Measurements from ENCODE around the gene ATP2A3.
A peak's percentile ranks its signal among the peaks of the same experiment; 100 is the strongest.

ATP2A3 gene

DNA sequence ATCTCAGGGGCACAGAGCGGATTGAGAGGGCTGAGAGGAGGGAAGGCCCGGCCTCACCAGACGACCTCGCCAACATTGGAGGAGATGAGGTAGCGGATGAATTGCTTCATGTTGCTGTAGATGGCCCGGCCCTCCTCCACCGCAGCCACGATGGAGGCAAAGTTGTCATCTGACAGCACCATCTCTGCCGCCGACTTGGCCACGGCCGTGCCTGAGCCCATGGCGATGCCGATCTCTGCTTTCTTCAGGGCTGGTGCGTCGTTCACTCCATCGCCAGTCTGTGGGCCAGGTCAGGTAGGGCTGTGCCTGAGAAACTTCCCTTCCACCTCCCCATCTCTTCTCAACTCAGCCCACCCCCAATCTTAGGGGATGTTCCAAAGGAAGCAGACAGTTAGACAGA is 26.9 kb downstream of the ATP2A3 start:
- DNase-seq (ENCODE audit: insufficient read length, low spot score) (no peak), FAIRE-seq (no peak)
- TF ChIP-seq SPI1 (IDR thresholded peaks at IDR 0.05; ENCODE audit: low read depth, low read length): no peak
- TF ChIP-seq POLR2A (IDR thresholded peaks at IDR 0.05; ENCODE audit: low read depth, low read length): no peak
- TF ChIP-seq POLR2AphosphoS5 (IDR thresholded peaks at IDR 0.05; ENCODE audit: low read depth, low read length): no peak

DNA sequence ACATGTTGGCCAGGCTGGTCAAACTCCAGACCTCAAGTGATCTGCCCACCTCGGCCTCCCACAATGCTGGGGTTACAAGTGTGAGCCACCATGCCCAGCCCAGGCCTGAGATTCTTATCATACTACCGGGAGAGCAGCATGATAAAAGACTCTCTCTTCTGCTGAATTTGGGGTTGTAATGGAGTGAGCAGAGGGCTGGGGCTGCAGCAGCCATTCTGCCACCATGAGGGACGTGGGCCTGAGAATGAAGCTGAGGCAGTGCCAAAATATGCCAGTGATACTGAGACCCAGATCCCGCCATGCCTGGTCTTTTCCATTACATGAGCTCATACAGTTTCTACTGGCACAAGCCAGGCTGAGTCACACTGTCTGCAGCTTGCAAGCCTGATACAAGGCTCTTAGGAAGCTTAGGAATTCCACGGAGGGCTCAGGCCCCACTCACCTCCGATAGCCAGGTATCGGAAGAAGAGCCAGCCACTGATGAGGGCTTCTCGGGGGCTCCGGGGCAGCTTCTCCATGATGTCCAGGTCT is 28.3 kb downstream of the ATP2A3 start:
- no peak for TF ChIP-seq SPI1 (IDR thresholded peaks at IDR 0.05; ENCODE audit: low read depth, low read length)
- TF ChIP-seq POLR2AphosphoS5 (IDR thresholded peaks at IDR 0.05; ENCODE audit: low read depth, low read length): no peak
- TF ChIP-seq TAF1 (IDR thresholded peaks at IDR 0.05; ENCODE audit: low read depth, low read length): no peak
- no peak for TF ChIP-seq PAX5 (IDR thresholded peaks at IDR 0.05; ENCODE audit: insufficient read depth, low read length, severe bottlenecking)
- TF ChIP-seq POU2F2 (IDR thresholded peaks at IDR 0.05; ENCODE audit: low read depth, low read length): no peak
- TF ChIP-seq POLR2A (IDR thresholded peaks at IDR 0.05; ENCODE audit: low read depth, low read length): no peak
- FAIRE-seq (no peak), DNase-seq (ENCODE audit: insufficient read length, low spot score) (no peak)

DNA sequence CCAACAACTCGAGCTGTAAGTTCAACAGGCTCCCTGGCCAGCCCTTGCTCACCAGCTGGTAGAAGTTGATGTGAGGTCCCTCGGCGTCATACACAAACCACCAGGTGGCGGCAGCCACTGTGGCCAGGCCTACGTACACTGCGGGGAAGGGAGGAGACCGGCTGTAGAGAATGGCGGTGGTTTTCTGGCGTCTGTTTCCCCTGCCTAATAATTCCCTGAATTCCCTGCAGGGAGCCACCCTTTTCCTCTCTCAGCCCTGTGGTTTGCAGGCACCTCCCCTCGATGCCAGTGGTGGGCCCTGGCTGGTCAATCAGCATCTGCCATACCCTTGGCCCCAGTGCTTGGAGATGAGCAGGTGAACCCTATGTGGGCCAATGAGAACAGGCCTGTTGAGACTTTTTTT is 29.1 kb downstream of the ATP2A3 start:
- DNase-seq (ENCODE audit: insufficient read length, low spot score) (peak; percentile 71), FAIRE-seq (peak; percentile 56)
- TF ChIP-seq POU2F2 (IDR thresholded peaks at IDR 0.05; ENCODE audit: low read depth, low read length) (no peak), PAX5 (IDR thresholded peaks at IDR 0.05; ENCODE audit: insufficient read depth, low read length, severe bottlenecking) (no peak), POLR2AphosphoS5 (IDR thresholded peaks at IDR 0.05; ENCODE audit: low read depth, low read length) (no peak), TAF1 (IDR thresholded peaks at IDR 0.05; ENCODE audit: low read depth, low read length) (no peak), POLR2A (IDR thresholded peaks at IDR 0.05; ENCODE audit: low read depth, low read length) (no peak), SPI1 (IDR thresholded peaks at IDR 0.05; ENCODE audit: low read depth, low read length) (no peak)

DNA sequence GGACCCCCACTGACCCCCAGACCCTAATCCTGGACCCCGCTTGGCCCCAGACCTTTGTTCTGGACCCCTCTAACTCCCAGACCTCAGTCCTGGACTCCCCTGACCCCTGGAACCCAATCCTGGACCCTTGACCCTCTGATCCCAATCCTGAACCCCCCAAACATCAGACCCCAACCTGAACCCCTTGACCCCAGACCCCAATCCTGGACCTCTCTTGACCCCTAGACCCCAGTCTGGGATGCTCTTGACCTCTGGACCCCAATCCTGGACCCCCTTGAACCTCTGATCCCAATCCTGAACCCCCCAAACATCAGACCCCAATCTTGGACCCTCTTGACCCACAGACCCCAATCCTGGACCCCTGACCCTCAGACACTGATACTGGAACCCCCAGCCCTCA is 34.5 kb downstream of the ATP2A3 start:
- DNase-seq (ENCODE audit: insufficient read length, low spot score) (no peak), FAIRE-seq (no peak)
- no peak for TF ChIP-seq POLR2A (IDR thresholded peaks at IDR 0.05; ENCODE audit: low read depth, low read length)
- TF ChIP-seq SPI1 (IDR thresholded peaks at IDR 0.05; ENCODE audit: low read depth, low read length): no peak
- no peak for TF ChIP-seq PAX5 (IDR thresholded peaks at IDR 0.05; ENCODE audit: insufficient read depth, low read length, severe bottlenecking)
- no peak for TF ChIP-seq POLR2AphosphoS5 (IDR thresholded peaks at IDR 0.05; ENCODE audit: low read depth, low read length)

DNA sequence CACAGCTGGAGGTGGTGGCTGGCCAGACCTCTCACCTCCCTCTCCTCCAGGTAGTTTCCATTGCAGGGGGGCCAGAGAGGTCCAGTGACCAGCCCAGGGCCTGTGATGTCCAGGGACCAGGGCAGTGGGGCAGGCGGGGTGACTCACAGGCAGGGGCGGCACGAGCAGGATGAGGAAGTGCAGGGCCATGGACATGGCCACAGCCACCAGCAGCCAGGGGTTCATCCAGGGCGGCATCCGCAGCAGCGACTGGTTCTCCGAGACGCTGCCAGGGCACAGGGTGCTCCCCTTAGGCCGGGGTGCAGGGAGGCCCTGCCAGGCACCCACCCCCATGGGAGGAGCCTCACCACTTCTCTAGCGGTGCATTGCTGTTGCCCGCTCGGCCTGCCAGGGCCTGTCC is 35.1 kb downstream of the ATP2A3 start:
- no peak for FAIRE-seq
- TF ChIP-seq POLR2AphosphoS5 (IDR thresholded peaks at IDR 0.05; ENCODE audit: low read depth, low read length) (no peak), TAF1 (IDR thresholded peaks at IDR 0.05; ENCODE audit: low read depth, low read length) (no peak), POU2F2 (IDR thresholded peaks at IDR 0.05; ENCODE audit: low read depth, low read length) (no peak)
- no peak for DNase-seq (ENCODE audit: insufficient read length, low spot score)

DNA sequence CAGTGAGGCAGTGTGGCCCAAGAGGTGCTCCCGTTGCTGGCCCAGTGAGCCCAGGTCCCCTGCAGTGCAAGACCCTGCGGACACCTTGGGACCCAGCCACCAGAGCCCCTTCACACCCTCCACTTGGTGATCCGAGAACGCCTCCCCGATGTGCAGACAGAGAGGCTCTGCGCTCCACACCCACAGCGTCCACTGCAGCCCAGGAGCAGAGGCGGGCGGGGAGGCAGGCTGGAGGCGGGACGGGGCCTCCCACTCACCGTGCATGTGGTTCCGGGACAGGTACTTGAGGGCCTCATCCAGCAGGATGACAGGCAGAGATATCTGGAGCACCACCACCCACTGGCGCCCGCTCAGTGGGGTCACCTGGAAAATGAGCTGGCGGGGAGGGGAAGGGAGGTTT is 35.8 kb downstream of the ATP2A3 start:
- no peak for DNase-seq (ENCODE audit: insufficient read length, low spot score)
- TF ChIP-seq POLR2AphosphoS5 (IDR thresholded peaks at IDR 0.05; ENCODE audit: low read depth, low read length) (no peak), PAX5 (IDR thresholded peaks at IDR 0.05; ENCODE audit: insufficient read depth, low read length, severe bottlenecking) (no peak), POU2F2 (IDR thresholded peaks at IDR 0.05; ENCODE audit: low read depth, low read length) (no peak), TAF1 (IDR thresholded peaks at IDR 0.05; ENCODE audit: low read depth, low read length) (no peak), SPI1 (IDR thresholded peaks at IDR 0.05; ENCODE audit: low read depth, low read length) (no peak), POLR2A (IDR thresholded peaks at IDR 0.05; ENCODE audit: low read depth, low read length) (no peak)
- FAIRE-seq: no peak

DNA sequence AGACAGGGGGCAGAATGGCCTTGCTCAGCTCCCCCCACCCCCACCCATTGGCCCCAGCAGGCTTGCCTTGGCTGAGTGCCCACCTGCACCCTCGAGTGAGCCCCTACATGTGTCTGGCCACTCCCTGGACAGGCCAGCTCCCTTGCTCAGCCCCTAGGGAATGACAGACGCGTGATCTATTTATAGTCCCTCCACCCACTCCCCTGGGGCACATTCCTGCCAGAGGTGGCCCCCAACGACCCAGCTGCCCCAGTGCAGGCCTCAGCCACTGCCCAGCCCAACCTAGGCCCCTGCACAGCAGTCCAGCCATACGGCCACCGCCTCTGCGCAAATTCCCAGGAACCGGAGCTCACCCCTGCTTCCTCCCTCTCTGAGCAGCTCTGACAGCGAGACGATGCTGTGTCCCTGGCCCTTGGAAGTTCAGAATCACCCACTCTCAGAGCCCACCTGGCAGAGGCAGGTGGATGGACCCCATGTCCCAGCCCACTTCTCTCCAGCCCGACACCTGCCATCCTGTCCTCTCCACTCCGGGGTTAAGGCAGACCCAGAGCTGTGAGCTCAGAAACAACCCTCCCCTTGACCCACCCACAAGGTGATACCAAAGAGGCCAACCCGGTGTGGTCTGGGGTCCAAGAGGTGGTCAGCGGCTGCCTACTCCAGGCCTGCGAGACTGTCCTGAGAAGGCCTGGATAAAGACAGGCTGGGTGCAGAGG is 36.5 kb downstream of the ATP2A3 start:
- FAIRE-seq (no peak), DNase-seq (ENCODE audit: insufficient read length, low spot score) (no peak)
- TF ChIP-seq POLR2A (IDR thresholded peaks at IDR 0.05; ENCODE audit: low read depth, low read length) (no peak), POU2F2 (IDR thresholded peaks at IDR 0.05; ENCODE audit: low read depth, low read length) (no peak), PAX5 (IDR thresholded peaks at IDR 0.05; ENCODE audit: insufficient read depth, low read length, severe bottlenecking) (no peak), POLR2AphosphoS5 (IDR thresholded peaks at IDR 0.05; ENCODE audit: low read depth, low read length) (no peak), SPI1 (IDR thresholded peaks at IDR 0.05; ENCODE audit: low read depth, low read length) (no peak), TAF1 (IDR thresholded peaks at IDR 0.05; ENCODE audit: low read depth, low read length) (no peak)

DNA sequence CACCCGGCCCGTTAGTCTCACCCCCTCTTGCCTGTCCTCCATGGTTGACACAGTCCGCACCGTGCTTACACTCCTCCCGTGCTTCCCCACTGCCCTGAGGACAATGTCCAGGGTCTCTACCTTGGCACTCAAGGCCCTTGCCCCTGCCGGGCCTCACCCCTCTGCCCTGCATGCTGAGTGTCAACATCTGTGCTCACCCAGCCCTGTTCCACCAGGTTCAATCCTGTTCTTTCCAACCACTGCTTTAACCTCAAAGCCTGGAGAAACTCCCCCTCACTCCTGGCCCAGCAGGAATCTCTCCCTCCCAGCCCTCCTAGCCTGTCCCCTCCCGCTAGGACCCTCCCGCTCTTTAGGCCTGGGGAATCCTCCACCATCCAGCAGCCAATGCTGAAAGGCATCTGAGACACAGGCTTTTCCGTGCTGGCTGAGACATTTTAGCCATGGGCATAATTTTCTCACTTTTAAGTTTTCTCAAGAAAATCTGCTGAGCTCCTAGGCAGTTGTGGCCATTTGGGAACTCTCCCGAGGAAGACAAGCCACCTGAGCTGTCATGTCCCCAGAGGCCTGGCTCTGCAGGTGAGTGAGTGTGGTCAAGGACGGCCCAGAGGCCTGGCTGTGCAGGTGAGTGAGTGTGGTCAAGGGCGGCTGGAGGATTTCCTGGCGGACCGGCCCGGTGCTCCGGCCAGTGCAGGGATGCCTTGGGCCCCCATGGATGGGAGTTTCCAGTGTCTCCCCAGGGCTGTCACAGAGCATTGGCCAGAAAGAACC is 37.2 kb downstream of the ATP2A3 start:
- TF ChIP-seq TAF1 (IDR thresholded peaks at IDR 0.05; ENCODE audit: low read depth, low read length) (no peak), PAX5 (IDR thresholded peaks at IDR 0.05; ENCODE audit: insufficient read depth, low read length, severe bottlenecking) (no peak), POLR2A (IDR thresholded peaks at IDR 0.05; ENCODE audit: low read depth, low read length) (no peak), SPI1 (IDR thresholded peaks at IDR 0.05; ENCODE audit: low read depth, low read length) (no peak), POLR2AphosphoS5 (IDR thresholded peaks at IDR 0.05; ENCODE audit: low read depth, low read length) (no peak), POU2F2 (IDR thresholded peaks at IDR 0.05; ENCODE audit: low read depth, low read length) (no peak)
- FAIRE-seq (no peak), DNase-seq (ENCODE audit: insufficient read length, low spot score) (no peak)

DNA sequence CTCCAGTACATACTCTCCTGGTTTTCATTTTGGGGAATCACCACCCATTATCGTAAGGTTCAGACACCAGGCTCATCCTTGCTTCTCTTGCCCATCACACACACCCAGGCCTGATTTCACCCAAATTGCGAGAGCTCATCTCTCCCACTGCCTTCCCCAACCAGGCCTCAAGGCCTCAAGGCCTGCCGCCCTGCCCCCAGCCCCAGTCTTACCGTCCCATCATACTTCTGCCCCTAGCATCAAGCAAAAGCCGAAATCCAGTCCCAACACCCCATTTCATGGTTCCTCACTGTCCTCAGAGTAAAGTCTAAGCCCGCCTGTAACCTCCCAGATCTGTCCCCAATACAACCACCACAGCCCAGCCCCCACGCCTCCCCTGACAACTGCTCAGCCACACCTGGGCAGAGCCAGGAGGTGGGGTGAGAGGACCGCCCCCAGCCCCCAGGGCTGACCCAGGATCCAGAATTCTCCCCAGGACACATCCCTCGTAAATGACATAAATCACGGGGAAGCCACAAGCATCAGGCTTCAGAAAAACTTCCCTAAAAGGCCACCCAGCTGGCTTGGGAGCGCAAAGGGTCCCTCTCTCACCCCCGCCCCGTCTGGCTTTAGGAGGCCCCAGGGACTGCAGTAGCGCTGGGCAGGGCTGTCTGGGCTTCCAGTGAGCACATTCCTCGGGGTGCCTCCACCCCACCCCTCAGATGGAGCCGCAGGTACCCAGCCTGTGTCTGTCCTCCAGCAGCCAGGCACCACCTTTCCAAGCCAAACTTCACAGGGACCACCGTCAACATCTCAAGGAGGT is 38.4 kb downstream of the ATP2A3 start:
- DNase-seq (ENCODE audit: insufficient read length, low spot score) (no peak), FAIRE-seq (no peak)
- TF ChIP-seq POLR2A (IDR thresholded peaks at IDR 0.05; ENCODE audit: low read depth, low read length) (no peak), TAF1 (IDR thresholded peaks at IDR 0.05; ENCODE audit: low read depth, low read length) (no peak), POLR2AphosphoS5 (IDR thresholded peaks at IDR 0.05; ENCODE audit: low read depth, low read length) (no peak), POU2F2 (IDR thresholded peaks at IDR 0.05; ENCODE audit: low read depth, low read length) (no peak), SPI1 (IDR thresholded peaks at IDR 0.05; ENCODE audit: low read depth, low read length) (no peak), PAX5 (IDR thresholded peaks at IDR 0.05; ENCODE audit: insufficient read depth, low read length, severe bottlenecking) (no peak)

Data from GM12891 (cell line).